GM12878 (cell line): ENCODE data around the gene EPS8. TPM values are rescaled to one million over a fixed set of nuclear protein-coding genes. Genes with fewer than 3 reads are reported as not detected.

ENCODE experiments used
- ATAC-seq: fragments of 200-7000 bp; cut with Tn5 transposase; 3 replicates; pipeline ENCODE4 v1.9.1; 2020; ENCODE audit warnings: mild to moderate bottlenecking, moderate library complexity
- BruUV-seq: library from RNA; stranded (reverse); fragments of 400-500 nt; replicated peaks from 2 replicates; lab custom pipeline; 2021; lab: Mats Ljungman, UMichigan
- CTCF ChIA-PET: fragments of 300-600 bp; sonication (Branson Sonifier 250); formaldehyde crosslinking; extraction: SDS; loops from one replicate; lab custom pipeline; 2021; ENCODE audit warnings: inconsistent platforms; lab: Yijun Ruan, JAX
- POLR2A ChIA-PET: fragments of 350-600 bp; formaldehyde crosslinking; extraction: SDS; loops from one replicate; lab custom pipeline; 2021; ENCODE audit warnings: inconsistent platforms; lab: Charles Lee
- RAD21 ChIA-PET: fragments of 300-600 bp; sonication (Branson Sonifier 250); formaldehyde crosslinking; loops from one replicate; lab custom pipeline; 2023; ENCODE audit warnings: antibody characterized with exemption; ENCODE audit not compliant: unreplicated experiment; lab: Charles Lee
- SMC1A ChIA-PET: fragments of 300-600 bp; sonication (Branson Sonifier 250); formaldehyde crosslinking; loops from one replicate; lab custom pipeline; 2023; ENCODE audit not compliant: unreplicated experiment, uncharacterized antibody; lab: Charles Lee
- DNase-seq: peaks from one replicate; pipeline ENCODE4 v3.0.0-alpha.2; 2011; ENCODE audit warnings: low read depth, low spot score
- FAIRE-seq: peaks from 3 replicates; lab custom pipeline; 2011; peaks lifted over from hg19 to GRCh38; lab: Jason Lieb, UNC
- H2AFZ ChIP-seq: 2 replicates; pipeline ENCODE4 v1.6.0; 2011; ENCODE audit warnings: low read depth, low read length, control low read depth; ENCODE audit not compliant: control insufficient read depth
- H3K27ac ChIP-seq: 2 replicates; pipeline ENCODE4 v1.5.1; 2011; ENCODE audit warnings: control low read depth; ENCODE audit not compliant: control insufficient read depth, insufficient read depth
- H3K27me3 ChIP-seq, 2 experiments: replicated peaks in 1 of 2; 2 replicates each; pipeline versions ENCODE4 v1.6.0 to v1.6.1; 2011; ENCODE audit warnings: low read length in 1 of 2; ENCODE audit not compliant: control insufficient read depth in 2 of 2, insufficient read depth in 2 of 2
- H3K36me3 ChIP-seq, 2 experiments: 2 replicates each; pipeline ENCODE4 v1.5.1; 2011; ENCODE audit warnings: low read length in 1 of 2; ENCODE audit not compliant: control insufficient read depth in 2 of 2, insufficient read depth in 2 of 2
- H3K4me1 ChIP-seq: 2 replicates; pipeline ENCODE4 v1.6.1; 2011; ENCODE audit warnings: mild to moderate bottlenecking, low read length, moderate library complexity, mixed read lengths; ENCODE audit not compliant: control insufficient read depth, insufficient read depth
- H3K4me2 ChIP-seq: 2 replicates; pipeline ENCODE4 v1.6.0; 2011; ENCODE audit warnings: control low read depth; ENCODE audit not compliant: control insufficient read depth, insufficient read depth
- H3K4me3 ChIP-seq: fragments of 200-600 bp; sonication (generic); 2 replicates; pipeline ENCODE4 v1.5.1; 2016
- H3K79me2 ChIP-seq: 2 replicates; pipeline ENCODE4 v1.6.0; 2011; ENCODE audit warnings: low read length; ENCODE audit not compliant: control insufficient read depth, insufficient read depth
- H3K9ac ChIP-seq: 2 replicates; pipeline ENCODE4 v1.8.0; 2011; ENCODE audit warnings: low read length, control low read depth, mixed read lengths; ENCODE audit not compliant: control insufficient read depth, insufficient read depth
- H3K9me3 ChIP-seq: replicated peaks from 3 replicates; pipeline ENCODE4 v1.5.1; 2011; ENCODE audit warnings: mild to moderate bottlenecking, low read length; ENCODE audit not compliant: control insufficient read depth, insufficient read depth
- H4K20me1 ChIP-seq: 2 replicates; pipeline ENCODE4 v1.6.0; 2011; ENCODE audit not compliant: control insufficient read depth, insufficient read depth
- ASH2L ChIP-seq: fragments of 300-600, 200-600 bp; sonication (generic); IDR thresholded peaks from 2 replicates; pipeline ENCODE4 v1.6.1; 2017; ENCODE audit warnings: low read depth, mild to moderate bottlenecking, borderline replicate concordance
- BACH1 ChIP-seq: fragments of 450-650 bp; IDR thresholded peaks from 2 replicates; pipeline ENCODE4 v1.6.1; 2017; ENCODE audit warnings: mild to moderate bottlenecking, borderline replicate concordance
- CTCF ChIP-seq, 3 experiments: IDR thresholded peaks in 2 of 3; conservative IDR thresholded peaks in 1 of 3; 2 replicates each; pipeline ENCODE4 v1.5.1; 2011; ENCODE audit warnings: low read depth in 3 of 3, low read length in 3 of 3, mild to moderate bottlenecking in 3 of 3, control low read depth in 2 of 3, moderate library complexity in 2 of 3, inconsistent platforms in 1 of 3, mixed read lengths in 1 of 3; ENCODE audit not compliant: control insufficient read depth in 2 of 3, insufficient read depth in 1 of 3; ENCODE audit errors: extremely low read depth in 1 of 3
- EED ChIP-seq: sonication (generic); IDR thresholded peaks from 2 replicates; pipeline ENCODE4 v1.6.1; 2016; ENCODE audit warnings: antibody characterized with exemption, low read depth
- EZH2 ChIP-seq: IDR thresholded peaks from 2 replicates; pipeline ENCODE4 v1.6.1; 2012; ENCODE audit warnings: low read depth, mild to moderate bottlenecking, control low read depth, inconsistent platforms, low read length, borderline replicate concordance; ENCODE audit not compliant: control insufficient read depth
- IKZF2 ChIP-seq, 2 experiments: fragments of 450-650 bp; IDR thresholded peaks; 2 replicates each; pipeline ENCODE4 v1.6.1; 2017; ENCODE audit warnings: mild to moderate bottlenecking in 2 of 2, moderate library complexity in 2 of 2
- MEF2B ChIP-seq: fragments of 450-650 bp; IDR thresholded peaks from 2 replicates; pipeline ENCODE4 v1.6.1; 2018; ENCODE audit warnings: mild to moderate bottlenecking, moderate library complexity; ENCODE audit not compliant: partially characterized antibody, poor library complexity, severe bottlenecking
- PAX5 ChIP-seq: IDR thresholded peaks from 2 replicates; pipeline ENCODE4 v1.6.1; 2011; ENCODE audit warnings: low read depth, low read length, borderline replicate concordance
- RAD21 ChIP-seq: IDR thresholded peaks from 2 replicates; pipeline ENCODE4 v1.6.1; 2011; ENCODE audit warnings: mild to moderate bottlenecking, low read depth, low read length, moderate library complexity; ENCODE audit not compliant: insufficient read depth
- SMC3 ChIP-seq: IDR thresholded peaks from 2 replicates; pipeline ENCODE4 v1.6.1; 2011; ENCODE audit warnings: low read length, improper control_type of control experiment, borderline replicate concordance
- YY1 ChIP-seq: IDR thresholded peaks from 2 replicates; pipeline ENCODE4 v1.6.1; 2011; ENCODE audit warnings: low read depth, mild to moderate bottlenecking, low read length
- WGBS: methylation state at CpG from one replicate; pipeline ENCODE4 v1.1.6; 2016; ENCODE audit warnings: low lambda C conversion rate; ENCODE audit not compliant: insufficient replicate concordance, insufficient coverage; ENCODE audit errors: missing lambda C conversion rate; 5-methylcytosine and 5-hydroxymethylcytosine counted together
- in situ Hi-C: fragments of 300-500 bp; cut with MboI; formaldehyde crosslinking; loops from 9 replicates; pipeline ENCODE4 v1.14.3; 2018; ENCODE audit warnings: mixed read lengths
- intact Hi-C: fragments of 100-400 bp; cut with micrococcal nuclease; formaldehyde crosslinking; loops from one replicate; pipeline ENCODE4 v1.14.2; 2022; ENCODE audit not compliant: unreplicated experiment
- polyA plus RNA-seq, 11 experiments: library from polyadenylated mRNA; depleted of rRNA in 4 of 11; unstranded in 6 of 11; stranded (reverse) in 5 of 11; fragments of >200 nt; fragmentation: Nextera tagmentation in 4 of 11; fragmentation: Illumina TruSeq in 1 of 11; extraction: Ambion mirVana in 4 of 11; extraction: Trizol in 1 of 11; gene quantifications; 1 replicate in 1 of 11; 2 replicates in 10 of 11; pipeline versions ENCODE4 v1.2.1 to v1.2.3, GENCODE V29; 2011 to 2016; ENCODE audit warnings: inconsistent platforms in 2 of 11, missing spikeins in 2 of 11, low read depth in 1 of 11
- total RNA-seq, 4 experiments: library from RNA; depleted of rRNA in 3 of 4; stranded (reverse); fragments of >200 nt in 3 of 4; fragmentation: Illumina TruSeq in 1 of 4; extraction: Trizol in 1 of 4; gene quantifications; 2 replicates each; pipeline versions ENCODE4 v1.2.1 to v1.2.3, GENCODE V29; 2013 to 2021

EPS8 gene
- total and polyA plus RNA-seq, 10 of the 15 experiments (the other 5 are each of a cell fraction or from before 2014, with no cell fraction given) = 1.3 to 127 (median 3.4) TPM

DNA sequence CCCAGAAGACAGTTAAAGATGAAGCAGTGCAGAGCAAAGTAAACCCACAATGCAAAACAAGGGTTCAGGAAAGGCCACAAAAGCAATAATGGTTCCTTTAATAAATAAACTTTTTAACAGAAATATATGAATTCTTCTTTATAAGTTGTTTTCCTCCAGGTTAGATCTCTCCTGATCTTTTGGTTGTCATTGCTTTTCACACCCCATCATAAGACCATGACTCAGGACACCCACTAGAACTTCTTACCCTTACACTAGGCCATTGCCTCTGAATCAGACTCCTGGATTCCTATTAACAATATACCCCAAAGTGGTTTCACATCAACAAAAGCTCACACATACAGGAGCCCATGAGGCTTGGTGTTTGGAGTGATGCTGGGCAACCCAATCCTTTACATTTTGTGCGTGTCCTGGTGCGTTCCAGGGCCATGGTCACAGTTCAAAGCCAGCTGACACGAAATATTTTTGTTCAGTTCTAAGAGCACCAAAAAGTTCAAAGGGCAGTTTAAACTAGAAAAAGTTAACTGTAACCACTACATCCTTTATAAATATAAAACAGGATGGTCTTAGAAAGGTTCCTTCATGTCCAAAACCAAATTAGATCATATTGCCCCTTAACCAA, 187.0 kb downstream of the EPS8 start:
- DNase-seq (no peak), FAIRE-seq (no peak), ATAC-seq (no peak)
- H2AFZ ChIP-seq = no peak overlapping the region
- no peaks in the 10 kb centered on the region for H4K20me1 ChIP-seq
- SMC1A ChIA-PET = interaction anchor here (1.0 to 3.9 kb wide), 4 partner anchors 12 to 145 kb away, joined by 3 to 13 read pairs (median 5); no protein-coding TSS in a partner anchor
- 43% methylated on average over 3 of the region's 3 CpGs for WGBS
- no TSS peak for BruUV-seq
- H3K36me3 ChIP-seq = no peaks in the 10 kb centered on the region
- H3K4me1 ChIP-seq = no peaks in the 10 kb centered on the region
- H3K79me2 ChIP-seq = no peaks in the 10 kb centered on the region
- no peak overlapping the region for H3K4me3 ChIP-seq
- TF ChIP-seq BACH1 (no peak), PAX5 (no peak), YY1 (no peak), CTCF (IDR thresholded peaks at IDR 0.05 in 2 of 3, conservative IDR thresholded peaks at IDR 0.05 in 1 of 3; ENCODE audit: control insufficient read depth in 2 of 3, extremely low read depth in 1 of 3, insufficient read depth in 1 of 3, low read depth in 3 of 3, low read length in 3 of 3) (no peak), EZH2 (no peak), RAD21 (no peak), MEF2B (no peak), SMC3 (no peak), EED (no peak), IKZF2 (IDR thresholded peaks at IDR 0.05) (no peak), ASH2L (no peak)
- intact Hi-C loops (no loop called here), in situ Hi-C loops (no loop called here)
- CTCF ChIA-PET = interaction anchor here (0.7 kb wide), 1 partner anchor 253 kb away, joined by 3 read pairs; no protein-coding TSS in a partner anchor
- H3K9me3 ChIP-seq = no peaks in the 10 kb centered on the region
- no peak overlapping the region for H3K4me2 ChIP-seq
- no peaks in the 10 kb centered on the region; a peak in 1 of 4 replicates for H3K27me3 ChIP-seq
- no peak overlapping the region for H3K27ac ChIP-seq
- POLR2A ChIA-PET = interaction anchor here (0.9 kb wide), 1 partner anchor 10 kb away, joined by 3 read pairs; no protein-coding TSS in a partner anchor
- no peak overlapping the region for H3K9ac ChIP-seq
- RAD21 ChIA-PET = interaction anchor here (1.5 to 1.8 kb wide), 2 partner anchors 12 to 254 kb away, joined by 5 to 7 read pairs; no protein-coding TSS in a partner anchor
